ENCODE results near the gene PNLIP.

PNLIP gene

GRCh38 chr10:116545756-116546155, at the start of gene PNLIP:
Gene PNLIP, plus strand, starts transcription at chr10:116545931. Its CDS starts 162 bp downstream, at chr10:116546093.
- TF ChIP-seq CTCF (conservative IDR thresholded peaks at IDR 0.05; ENCODE audit: low read length) (no peak), EZH2phosphoT487 (IDR thresholded peaks at IDR 0.05; ENCODE audit: borderline replicate concordance) (no peak)
- no peaks in the 10 kb centered on the region for H3K9me2 ChIP-seq (replicated peaks; ENCODE audit: low read depth, low read length)
- no peak within 1 kb of the TSS for H3K9ac ChIP-seq (ENCODE audit: low read depth, low read length, poor library complexity, severe bottlenecking)
- no peaks in the 10 kb centered on the region for H3K4me1 ChIP-seq (ENCODE audit: insufficient read depth, low read length, poor library complexity, severe bottlenecking)
- H2AFZ ChIP-seq (ENCODE audit: low read length), result no peak within 1 kb of the TSS
- H3K79me2 ChIP-seq (ENCODE audit: insufficient read depth, low read length), result no peaks in the 10 kb centered on the region
- no peak within 1 kb of the TSS for H3K4me2 ChIP-seq (ENCODE audit: low read depth, low read length, poor library complexity, severe bottlenecking)
- no peaks in the 10 kb centered on the region for H3F3A ChIP-seq (ENCODE audit: low read depth)
- H3K9me3 ChIP-seq (ENCODE audit: insufficient read depth, low read depth, low read length), result no peaks in the 10 kb centered on the region
- no peak within 1 kb of the TSS for H3K4me3 ChIP-seq (ENCODE audit: low read length, poor library complexity, severe bottlenecking)
- H4K20me1 ChIP-seq (ENCODE audit: insufficient read depth, low read length, poor library complexity, severe bottlenecking), result no peaks in the 10 kb centered on the region
- H3K27me3 ChIP-seq (ENCODE audit: insufficient read depth, low read length, poor library complexity, severe bottlenecking), result no peaks in the 10 kb centered on the region
- no peaks in the 10 kb centered on the region for H3K36me3 ChIP-seq (ENCODE audit: insufficient read depth, low read length)

- H3K9ac ChIP-seq (ENCODE audit: low read depth, low read length, poor library complexity, severe bottlenecking), result no peak overlapping the region
- TF ChIP-seq CTCF (conservative IDR thresholded peaks at IDR 0.05; ENCODE audit: low read length) (no peak), EZH2phosphoT487 (IDR thresholded peaks at IDR 0.05; ENCODE audit: borderline replicate concordance) (no peak)
- no peaks in the 10 kb centered on the region for H3K27me3 ChIP-seq (ENCODE audit: insufficient read depth, low read length, poor library complexity, severe bottlenecking)
- no peak overlapping the region for H2AFZ ChIP-seq (ENCODE audit: low read length)
- no peaks in the 10 kb centered on the region for H3K4me1 ChIP-seq (ENCODE audit: insufficient read depth, low read length, poor library complexity, severe bottlenecking)
- H3K9me3 ChIP-seq (ENCODE audit: insufficient read depth, low read depth, low read length), result no peaks in the 10 kb centered on the region
- H3K9me2 ChIP-seq (replicated peaks; ENCODE audit: low read depth, low read length), result no peaks in the 10 kb centered on the region
- no peaks in the 10 kb centered on the region for H4K20me1 ChIP-seq (ENCODE audit: insufficient read depth, low read length, poor library complexity, severe bottlenecking)
- H3F3A ChIP-seq (ENCODE audit: low read depth), result no peaks in the 10 kb centered on the region
- H3K36me3 ChIP-seq (ENCODE audit: insufficient read depth, low read length), result no peaks in the 10 kb centered on the region
- H3K4me3 ChIP-seq (ENCODE audit: low read length, poor library complexity, severe bottlenecking), result no peak overlapping the region
- H3K79me2 ChIP-seq (ENCODE audit: insufficient read depth, low read length), result no peaks in the 10 kb centered on the region
- H3K4me2 ChIP-seq (ENCODE audit: low read depth, low read length, poor library complexity, severe bottlenecking), result no peak overlapping the region
Measured at GRCh38 chr10:116504786-116505185, 40.9 kb upstream of the PNLIP start.

GRCh38 chr10:116510565-116510964, 35.2 kb upstream of the PNLIP start:
- H3K9me2 ChIP-seq (replicated peaks; ENCODE audit: low read depth, low read length), result no peaks in the 10 kb centered on the region
- no peaks in the 10 kb centered on the region for H3F3A ChIP-seq (ENCODE audit: low read depth)
- no peaks in the 10 kb centered on the region for H3K9me3 ChIP-seq (ENCODE audit: insufficient read depth, low read depth, low read length)
- H3K79me2 ChIP-seq (ENCODE audit: insufficient read depth, low read length), result no peaks in the 10 kb centered on the region
- no peak overlapping the region for H3K4me2 ChIP-seq (ENCODE audit: low read depth, low read length, poor library complexity, severe bottlenecking)
- H3K36me3 ChIP-seq (ENCODE audit: insufficient read depth, low read length), result no peaks in the 10 kb centered on the region
- no peaks in the 10 kb centered on the region for H3K27me3 ChIP-seq (ENCODE audit: insufficient read depth, low read length, poor library complexity, severe bottlenecking)
- H3K9ac ChIP-seq (ENCODE audit: low read depth, low read length, poor library complexity, severe bottlenecking), result no peak overlapping the region
- H4K20me1 ChIP-seq (ENCODE audit: insufficient read depth, low read length, poor library complexity, severe bottlenecking), result no peaks in the 10 kb centered on the region
- no peak overlapping the region for H3K4me3 ChIP-seq (ENCODE audit: low read length, poor library complexity, severe bottlenecking)
- no peaks in the 10 kb centered on the region for H3K4me1 ChIP-seq (ENCODE audit: insufficient read depth, low read length, poor library complexity, severe bottlenecking)
- no peak overlapping the region for H2AFZ ChIP-seq (ENCODE audit: low read length)
- TF ChIP-seq CTCF (conservative IDR thresholded peaks at IDR 0.05; ENCODE audit: low read length) (no peak), EZH2phosphoT487 (IDR thresholded peaks at IDR 0.05; ENCODE audit: borderline replicate concordance) (no peak)

Measured in Loucy (cell line).